ENCODE results near the gene RIC1.
"Not testable (repeated sequence)": the region's sequence is repeated elsewhere in the genome, so short reads cannot be mapped to it uniquely, and the experiment has no call there.

RIC1 gene

DNA sequence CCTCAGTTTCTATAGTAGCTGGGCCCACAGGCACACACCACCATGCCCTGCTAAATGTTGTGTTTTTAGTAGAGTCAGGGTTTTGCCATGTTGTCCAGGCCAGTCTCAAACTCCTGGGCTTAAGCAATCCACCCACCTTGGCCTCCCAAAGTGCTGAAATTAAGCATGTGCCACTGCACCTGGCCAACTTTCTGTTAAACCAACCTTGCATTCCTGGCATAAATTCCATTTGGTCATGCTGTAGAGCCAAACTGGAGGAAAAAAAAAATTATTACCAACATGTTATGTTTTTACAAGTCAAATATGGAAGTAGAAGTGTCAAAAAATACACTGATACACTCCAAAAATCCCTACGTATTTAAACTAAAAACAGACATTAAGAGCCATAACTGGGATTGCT, 149.9 kb downstream of the RIC1 start:
- H3K27me3 ChIP-seq (ENCODE audit: insufficient read depth, low read length, poor library complexity, severe bottlenecking), result no peaks in the 10 kb centered on the region
- TF ChIP-seq, protein P1, sequence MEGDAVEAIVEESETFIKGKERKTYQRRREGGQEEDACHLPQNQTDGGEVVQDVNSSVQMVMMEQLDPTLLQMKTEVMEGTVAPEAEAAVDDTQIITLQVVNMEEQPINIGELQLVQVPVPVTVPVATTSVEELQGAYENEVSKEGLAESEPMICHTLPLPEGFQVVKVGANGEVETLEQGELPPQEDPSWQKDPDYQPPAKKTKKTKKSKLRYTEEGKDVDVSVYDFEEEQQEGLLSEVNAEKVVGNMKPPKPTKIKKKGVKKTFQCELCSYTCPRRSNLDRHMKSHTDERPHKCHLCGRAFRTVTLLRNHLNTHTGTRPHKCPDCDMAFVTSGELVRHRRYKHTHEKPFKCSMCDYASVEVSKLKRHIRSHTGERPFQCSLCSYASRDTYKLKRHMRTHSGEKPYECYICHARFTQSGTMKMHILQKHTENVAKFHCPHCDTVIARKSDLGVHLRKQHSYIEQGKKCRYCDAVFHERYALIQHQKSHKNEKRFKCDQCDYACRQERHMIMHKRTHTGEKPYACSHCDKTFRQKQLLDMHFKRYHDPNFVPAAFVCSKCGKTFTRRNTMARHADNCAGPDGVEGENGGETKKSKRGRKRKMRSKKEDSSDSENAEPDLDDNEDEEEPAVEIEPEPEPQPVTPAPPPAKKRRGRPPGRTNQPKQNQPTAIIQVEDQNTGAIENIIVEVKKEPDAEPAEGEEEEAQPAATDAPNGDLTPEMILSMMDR (conservative IDR thresholded peaks at IDR 0.05; ENCODE audit: low read length), result no peak
- TF ChIP-seq EZH2phosphoT487 (IDR thresholded peaks at IDR 0.05; ENCODE audit: borderline replicate concordance), result no peak
- no peaks in the 10 kb centered on the region for H3K9me2 ChIP-seq (replicated peaks; ENCODE audit: low read depth, low read length)
- no peak overlapping the region for H3K9ac ChIP-seq (ENCODE audit: low read depth, low read length, poor library complexity, severe bottlenecking)
- no peaks in the 10 kb centered on the region for H3K4me1 ChIP-seq (ENCODE audit: insufficient read depth, low read length, poor library complexity, severe bottlenecking)
- peaks cover 5% of the 10 kb centered on the region; the same call in 1 of the 2 replicates for H3K9me3 ChIP-seq (ENCODE audit: insufficient read depth, low read depth, low read length)
- H3K79me2 ChIP-seq (ENCODE audit: insufficient read depth, low read length), result no peaks in the 10 kb centered on the region; the same call in 1 of the 2 replicates
- H3K4me3 ChIP-seq (ENCODE audit: low read length, poor library complexity, severe bottlenecking), result no peak overlapping the region
- no peak overlapping the region for H2AFZ ChIP-seq (ENCODE audit: low read length)
- H3F3A ChIP-seq (ENCODE audit: low read depth), result no peaks in the 10 kb centered on the region
- H4K20me1 ChIP-seq (ENCODE audit: insufficient read depth, low read length, poor library complexity, severe bottlenecking), result no peaks in the 10 kb centered on the region
- no peak overlapping the region for H3K4me2 ChIP-seq (ENCODE audit: low read depth, low read length, poor library complexity, severe bottlenecking)
- peaks cover 85% of the 10 kb centered on the region for H3K36me3 ChIP-seq (ENCODE audit: insufficient read depth, low read length)

DNA sequence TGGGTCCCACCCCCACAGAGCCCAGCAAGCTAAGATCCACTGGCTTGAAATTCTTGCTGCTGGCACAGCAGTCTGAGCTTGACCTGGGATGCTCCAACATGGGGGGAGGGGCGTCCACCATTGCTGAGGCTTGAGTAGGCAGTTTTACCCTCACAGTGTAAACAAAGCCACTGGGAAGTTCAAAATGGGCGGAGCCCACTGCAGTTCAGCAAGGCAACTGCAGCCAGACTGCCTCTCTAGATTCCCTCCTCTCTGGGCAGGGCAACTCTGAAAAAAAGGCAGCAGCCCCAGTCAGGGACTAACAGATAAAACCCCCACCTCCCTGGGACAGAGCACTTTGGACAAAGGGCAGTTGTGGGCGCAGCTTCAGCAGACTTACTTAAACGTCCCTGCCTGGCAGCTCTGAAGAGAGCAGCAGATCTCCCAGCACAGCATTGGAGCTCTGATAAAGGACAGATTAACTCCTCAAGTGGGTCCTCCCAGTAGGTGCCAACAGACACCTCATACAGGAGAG, 150.9 kb downstream of the RIC1 start:
- H3K27me3 ChIP-seq (ENCODE audit: insufficient read depth, low read length, poor library complexity, severe bottlenecking); H3F3A ChIP-seq (ENCODE audit: low read depth); H3K4me3 ChIP-seq (ENCODE audit: low read length, poor library complexity, severe bottlenecking); H2AFZ ChIP-seq (ENCODE audit: low read length); H3K4me1 ChIP-seq (ENCODE audit: insufficient read depth, low read length, poor library complexity, severe bottlenecking); H4K20me1 ChIP-seq (ENCODE audit: insufficient read depth, low read length, poor library complexity, severe bottlenecking); H3K9me2 ChIP-seq (replicated peaks; ENCODE audit: low read depth, low read length); H3K9me3 ChIP-seq (ENCODE audit: insufficient read depth, low read depth, low read length); H3K9ac ChIP-seq (ENCODE audit: low read depth, low read length, poor library complexity, severe bottlenecking); H3K79me2 ChIP-seq (ENCODE audit: insufficient read depth, low read length); H3K4me2 ChIP-seq (ENCODE audit: low read depth, low read length, poor library complexity, severe bottlenecking): not testable (repeated sequence)
- peaks cover 85% of the 10 kb centered on the region for H3K36me3 ChIP-seq (ENCODE audit: insufficient read depth, low read length)

DNA sequence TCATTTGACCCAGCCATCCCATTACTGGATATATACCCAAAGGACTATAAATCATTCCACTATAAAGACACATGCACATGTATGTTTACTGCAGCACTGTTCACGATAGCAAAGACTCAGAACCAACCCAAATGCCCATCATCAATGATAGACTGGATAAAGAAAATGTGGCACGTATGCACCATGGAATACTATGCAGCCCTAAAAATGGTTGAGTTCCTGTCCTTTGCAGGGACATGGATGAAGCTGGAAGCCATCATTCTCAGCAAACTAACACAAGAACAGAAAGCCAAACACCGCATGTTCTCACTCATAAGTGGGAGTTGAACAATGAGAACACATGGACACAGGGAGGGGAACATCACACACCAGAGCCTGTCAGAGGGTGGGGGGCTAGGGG, 154.5 kb downstream of the RIC1 start:
- H3F3A ChIP-seq (ENCODE audit: low read depth); H3K4me3 ChIP-seq (ENCODE audit: low read length, poor library complexity, severe bottlenecking); H2AFZ ChIP-seq (ENCODE audit: low read length); H3K27me3 ChIP-seq (ENCODE audit: insufficient read depth, low read length, poor library complexity, severe bottlenecking); H3K9me3 ChIP-seq (ENCODE audit: insufficient read depth, low read depth, low read length); H3K9me2 ChIP-seq (replicated peaks; ENCODE audit: low read depth, low read length); H3K79me2 ChIP-seq (ENCODE audit: insufficient read depth, low read length); H3K4me2 ChIP-seq (ENCODE audit: low read depth, low read length, poor library complexity, severe bottlenecking); H3K4me1 ChIP-seq (ENCODE audit: insufficient read depth, low read length, poor library complexity, severe bottlenecking); H4K20me1 ChIP-seq (ENCODE audit: insufficient read depth, low read length, poor library complexity, severe bottlenecking); H3K9ac ChIP-seq (ENCODE audit: low read depth, low read length, poor library complexity, severe bottlenecking): not testable (repeated sequence)
- peaks cover 89% of the 10 kb centered on the region for H3K36me3 ChIP-seq (ENCODE audit: insufficient read depth, low read length)

DNA sequence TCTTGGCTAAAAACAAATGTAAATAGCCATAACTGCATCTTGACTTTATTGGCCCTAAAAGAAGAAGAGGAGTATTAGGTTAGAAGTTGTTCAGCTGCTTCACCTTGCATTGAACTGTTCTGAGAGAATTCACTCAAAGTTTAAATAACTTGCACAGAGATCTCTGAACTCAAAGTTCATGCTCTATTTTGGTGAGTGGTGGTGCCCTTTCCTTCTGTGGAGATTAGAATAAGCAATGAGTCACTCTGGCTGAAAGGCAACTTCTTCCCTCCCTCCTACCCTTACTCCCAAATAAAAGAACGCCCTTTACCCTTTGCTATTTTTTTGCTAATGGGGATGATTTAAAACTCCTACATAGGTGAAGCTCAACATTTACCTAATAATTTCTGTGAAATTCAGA, 155.1 kb downstream of the RIC1 start:
- no peak overlapping the region for H3K9ac ChIP-seq (ENCODE audit: low read depth, low read length, poor library complexity, severe bottlenecking)
- no peaks in the 10 kb centered on the region; the same call in 1 of the 2 replicates for H3K79me2 ChIP-seq (ENCODE audit: insufficient read depth, low read length)
- H3K4me3 ChIP-seq (ENCODE audit: low read length, poor library complexity, severe bottlenecking), result no peak overlapping the region
- no peaks in the 10 kb centered on the region for H4K20me1 ChIP-seq (ENCODE audit: insufficient read depth, low read length, poor library complexity, severe bottlenecking)
- H3F3A ChIP-seq (ENCODE audit: low read depth), result no peaks in the 10 kb centered on the region
- no peaks in the 10 kb centered on the region; the same call in 1 of the 2 replicates for H3K9me3 ChIP-seq (ENCODE audit: insufficient read depth, low read depth, low read length)
- no peak overlapping the region for H2AFZ ChIP-seq (ENCODE audit: low read length)
- peaks cover 84% of the 10 kb centered on the region for H3K36me3 ChIP-seq (ENCODE audit: insufficient read depth, low read length)
- H3K9me2 ChIP-seq (replicated peaks; ENCODE audit: low read depth, low read length), result no peaks in the 10 kb centered on the region
- H3K27me3 ChIP-seq (ENCODE audit: insufficient read depth, low read length, poor library complexity, severe bottlenecking), result no peaks in the 10 kb centered on the region
- H3K4me2 ChIP-seq (ENCODE audit: low read depth, low read length, poor library complexity, severe bottlenecking), result no peak overlapping the region
- H3K4me1 ChIP-seq (ENCODE audit: insufficient read depth, low read length, poor library complexity, severe bottlenecking), result no peaks in the 10 kb centered on the region
- TF ChIP-seq, protein P1 (conservative IDR thresholded peaks at IDR 0.05; ENCODE audit: low read length), result no peak
- TF ChIP-seq EZH2phosphoT487 (IDR thresholded peaks at IDR 0.05; ENCODE audit: borderline replicate concordance), result no peak

Measured in Loucy (cell line).